ENCODE results near the gene KIF1B. TPM values are rescaled to one million over a fixed set of nuclear protein-coding genes. Genes with fewer than 3 reads are reported as not detected.

Gene KIF1B
- total and polyA plus RNA-seq, 10 donors, result 1.6 to 53.5 (median 34.5) TPM

DNA sequence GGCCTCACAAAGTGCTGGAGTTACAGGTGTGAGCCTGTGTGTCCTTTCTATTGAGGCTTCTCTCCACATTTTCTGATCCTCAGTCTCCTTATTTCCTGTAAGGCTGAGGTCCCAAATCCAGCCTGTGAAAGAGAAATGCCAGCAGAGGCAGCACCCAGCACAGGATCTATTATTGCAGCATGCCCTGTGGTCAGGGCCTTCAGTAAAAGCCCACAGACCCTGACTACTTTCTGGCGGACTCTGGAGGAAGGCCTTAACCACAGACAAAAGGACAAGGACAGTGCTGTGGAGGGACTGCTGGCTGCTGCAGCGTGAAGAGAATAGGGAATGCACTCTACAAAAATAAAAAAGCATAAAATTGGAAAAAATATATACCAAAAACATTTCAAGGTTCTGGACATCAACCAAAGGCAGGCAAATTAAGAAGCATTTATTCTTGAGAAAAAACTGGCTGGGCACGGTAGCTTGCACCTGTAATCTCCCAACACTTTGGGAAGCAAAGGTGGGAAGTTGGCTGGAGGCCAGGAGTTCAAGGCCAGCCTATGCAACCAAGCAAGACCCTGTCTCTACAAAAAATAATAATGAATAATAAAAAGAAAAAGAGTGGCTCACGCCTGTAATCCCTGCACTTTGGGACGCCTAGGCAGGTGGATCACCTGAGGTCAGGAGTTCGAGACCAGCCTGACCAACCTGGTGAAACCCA lies 179.1 kb downstream of the KIF1B start:
- TF ChIP-seq, protein P1, sequence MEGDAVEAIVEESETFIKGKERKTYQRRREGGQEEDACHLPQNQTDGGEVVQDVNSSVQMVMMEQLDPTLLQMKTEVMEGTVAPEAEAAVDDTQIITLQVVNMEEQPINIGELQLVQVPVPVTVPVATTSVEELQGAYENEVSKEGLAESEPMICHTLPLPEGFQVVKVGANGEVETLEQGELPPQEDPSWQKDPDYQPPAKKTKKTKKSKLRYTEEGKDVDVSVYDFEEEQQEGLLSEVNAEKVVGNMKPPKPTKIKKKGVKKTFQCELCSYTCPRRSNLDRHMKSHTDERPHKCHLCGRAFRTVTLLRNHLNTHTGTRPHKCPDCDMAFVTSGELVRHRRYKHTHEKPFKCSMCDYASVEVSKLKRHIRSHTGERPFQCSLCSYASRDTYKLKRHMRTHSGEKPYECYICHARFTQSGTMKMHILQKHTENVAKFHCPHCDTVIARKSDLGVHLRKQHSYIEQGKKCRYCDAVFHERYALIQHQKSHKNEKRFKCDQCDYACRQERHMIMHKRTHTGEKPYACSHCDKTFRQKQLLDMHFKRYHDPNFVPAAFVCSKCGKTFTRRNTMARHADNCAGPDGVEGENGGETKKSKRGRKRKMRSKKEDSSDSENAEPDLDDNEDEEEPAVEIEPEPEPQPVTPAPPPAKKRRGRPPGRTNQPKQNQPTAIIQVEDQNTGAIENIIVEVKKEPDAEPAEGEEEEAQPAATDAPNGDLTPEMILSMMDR (IDR thresholded peaks at IDR 0.05 in 8 of 11, conservative IDR thresholded peaks at IDR 0.05 in 3 of 11), result no peak
- TF ChIP-seq POLR2A (IDR thresholded peaks at IDR 0.05) (no peak), POLR2AphosphoS5 (IDR thresholded peaks at IDR 0.05) (no peak)
- Histone ChIP-seq H3K27me3 (replicated peaks in 1 of 7) (no peaks in the 10 kb centered on the region), H3K4me3 (no peak overlapping the region), H3K27ac (peak overlapping the region in 6 of 8 donors; percentile 69 to 89 (median 82)), H3K36me3 (no peaks in the 10 kb centered on the region), H3K4me1 (peaks cover 3 to 44% (median 18%) of the 10 kb centered on the region in 6 donors), H3K9me3 (peaks cover 0 to 7% (median 4%) of the 10 kb centered on the region in 8 donors)
- DNase-seq, result no peak
- intact Hi-C loops (cut with DNase I; ENCODE audit: low total_unique reads), result no loop called here
- WGBS, 5 donors, result 75 to 91% (median 86%) methylated on average over 6 of the region's 6 CpGs

GRCh38 chr1:10396870-10397269 lies 186.5 kb downstream of the KIF1B start:
- DNase-seq, result no peak
- Histone ChIP-seq H3K27ac (no peak overlapping the region), H3K4me3 (no peak overlapping the region), H3K27me3 (replicated peaks in 1 of 7) (no peaks in the 10 kb centered on the region), H3K9me3 (peaks cover 0 to 11% (median 5%) of the 10 kb centered on the region in 8 donors), H3K4me1 (peaks cover 8 to 47% (median 24%) of the 10 kb centered on the region in 6 donors), H3K36me3 (peaks cover 0 to 9% (median under 1%) of the 10 kb centered on the region in 6 donors)
- TF ChIP-seq, protein P1 (IDR thresholded peaks at IDR 0.05 in 8 of 11, conservative IDR thresholded peaks at IDR 0.05 in 3 of 11), result no peak
- no peak for TF ChIP-seq POLR2A (IDR thresholded peaks at IDR 0.05)
- no peak for TF ChIP-seq POLR2AphosphoS5 (IDR thresholded peaks at IDR 0.05)
- 85 to 92% (median 90%) methylated on average over 3 of the region's 3 CpGs for WGBS, 5 donors
- intact Hi-C loops (cut with DNase I; ENCODE audit: low total_unique reads), result no loop called here

GRCh38 chr1:10398278-10398733 lies 187.9 kb downstream of the KIF1B start:
- no peaks in the 10 kb centered on the region for H3K27me3 ChIP-seq (replicated peaks in 1 of 7)
- peaks cover 0 to 23% (median 11%) of the 10 kb centered on the region in 6 donors for H3K36me3 ChIP-seq
- TF ChIP-seq POLR2A (IDR thresholded peaks at IDR 0.05), result no peak
- TF ChIP-seq POLR2AphosphoS5 (IDR thresholded peaks at IDR 0.05), result no peak
- TF ChIP-seq, protein P1 (IDR thresholded peaks at IDR 0.05 in 8 of 11, conservative IDR thresholded peaks at IDR 0.05 in 3 of 11), result no peak
- no peak for DNase-seq
- peaks cover 8 to 53% (median 25%) of the 10 kb centered on the region in 6 donors for H3K4me1 ChIP-seq
- H3K9me3 ChIP-seq, result peaks cover 0 to 11% (median 5%) of the 10 kb centered on the region in 8 donors
- peak overlapping the region; percentile 17 to 98 (median 94) for H3K27ac ChIP-seq
- intact Hi-C loops (cut with DNase I; ENCODE audit: low total_unique reads), result no loop called here
- WGBS, 5 donors, result 1% methylated on average over 12 to 34 of the region's 34 CpGs
- H3K4me3 ChIP-seq, result peak overlapping the region; percentile 81 to 99 (median 96)

DNA sequence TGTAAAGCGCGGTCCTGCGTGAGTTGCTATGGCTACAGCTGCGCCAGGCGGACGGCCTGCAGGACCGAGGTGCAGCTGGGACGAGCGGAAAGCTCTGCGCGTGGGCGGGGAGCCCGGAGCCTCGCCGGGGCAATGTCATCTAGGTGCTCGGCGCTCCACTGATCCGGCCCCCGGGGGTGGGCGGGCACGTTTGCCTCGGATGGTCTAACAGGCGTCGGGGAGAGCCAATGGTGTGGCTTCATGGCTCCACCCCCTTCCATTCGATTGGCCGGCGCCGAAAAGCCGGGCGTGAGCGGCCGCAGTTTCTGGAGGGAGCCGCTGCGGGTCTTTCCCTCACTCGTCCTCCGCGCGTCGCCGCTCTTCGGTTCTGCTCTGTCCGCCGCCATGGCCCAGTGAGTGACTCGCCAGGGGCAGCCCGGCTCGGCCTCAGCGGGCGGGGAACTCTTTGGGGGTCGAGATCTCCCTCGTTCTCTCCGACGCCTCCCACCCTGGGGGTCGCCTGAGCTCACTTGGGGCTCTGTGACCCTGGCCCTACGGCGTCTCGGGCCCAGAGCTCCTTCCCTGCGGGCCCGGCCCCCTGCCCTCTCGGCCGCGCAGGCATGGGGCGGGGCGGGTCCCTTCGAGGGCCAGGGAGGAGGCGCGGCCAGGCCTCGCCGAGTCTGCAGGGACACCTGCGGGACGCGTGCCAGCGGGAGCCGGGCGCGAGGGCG lies 188.5 kb downstream of the KIF1B start, which contains the start of gene PGD:
Gene PGD (plus strand): TSS at position 331 of the 710 bp plus-strand sequence. CDS start 54 bp downstream, at position 385.
- peak; percentile 94 to 96 (median 94) for TF ChIP-seq POLR2AphosphoS5 (IDR thresholded peaks at IDR 0.05)
- peak in 2 of 3 donors; percentile 12 to 56 for TF ChIP-seq POLR2A (IDR thresholded peaks at IDR 0.05)
- TF ChIP-seq, protein P1 (IDR thresholded peaks at IDR 0.05 in 8 of 11, conservative IDR thresholded peaks at IDR 0.05 in 3 of 11), result peak in 3 of 11 experiments; percentile 20 to 45 (median 28)
- WGBS, 5 donors, result 0 to 2% (median 0%) methylated on average over 19 to 76 of the region's 76 CpGs
- peaks cover 8 to 57% (median 27%) of the 10 kb centered on the region in 6 donors for H3K4me1 ChIP-seq
- H3K27ac ChIP-seq, result peak within 1 kb of the TSS; percentile 83 to 98 (median 94)
- peak within 1 kb of the TSS; percentile 81 to 99 (median 96) for H3K4me3 ChIP-seq
- intact Hi-C loops (cut with DNase I; ENCODE audit: low total_unique reads), result no loop called here
- DNase-seq, result peak; percentile 100
- H3K27me3 ChIP-seq (replicated peaks in 1 of 7), result no peaks in the 10 kb centered on the region
- H3K36me3 ChIP-seq, result peaks cover 0 to 29% (median 17%) of the 10 kb centered on the region in 6 donors
- H3K9me3 ChIP-seq, result peaks cover 0 to 10% (median 4%) of the 10 kb centered on the region in 8 donors
